NAMALWA (cell line): ENCODE measurements around the gene GGTLC1.
A peak's percentile ranks its signal among the peaks of the same experiment; 100 is the strongest.
"Not testable (repeated sequence)": the region's sequence is repeated elsewhere in the genome, so short reads cannot be mapped to it uniquely, and the experiment has no call there.

Source experiments
- DNase-seq: peaks from one replicate; pipeline ENCODE4 v3.0.0-alpha.2; 2015; ENCODE audit warnings: low spot score

The GGTLC1 gene

DNA sequence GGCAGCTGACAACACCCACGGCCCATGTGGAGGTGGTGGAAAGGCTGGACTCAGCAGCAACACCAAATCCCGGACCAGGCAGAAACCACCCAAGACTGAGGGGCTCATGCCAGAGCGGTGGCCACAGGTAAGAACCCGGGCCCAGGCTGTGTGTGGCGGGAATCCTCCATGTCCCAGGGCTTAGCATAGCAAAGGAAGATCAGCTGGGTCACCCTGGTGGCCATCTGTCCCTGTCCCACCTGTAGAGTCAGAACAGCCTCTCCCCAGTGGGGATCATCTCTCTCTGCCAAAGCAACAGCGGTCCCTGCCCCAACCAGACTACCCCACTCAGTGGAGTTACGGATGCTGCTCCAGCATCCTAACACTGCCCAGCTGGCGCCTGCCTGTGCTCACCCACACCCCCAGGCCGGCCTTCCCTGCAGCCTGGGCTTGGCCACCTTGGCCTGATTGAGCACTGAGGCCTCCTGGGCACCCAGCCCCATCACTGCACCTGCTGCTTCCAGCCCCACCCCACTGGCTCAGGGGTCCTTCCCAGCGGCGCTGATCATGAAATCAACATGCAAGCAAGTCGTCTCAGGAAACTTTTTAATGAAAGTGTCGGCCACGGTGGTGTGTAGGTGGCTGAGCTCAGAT is 5.5 kb upstream of the GGTLC1 start:
- DNase-seq = not testable (repeated sequence)

DNA sequence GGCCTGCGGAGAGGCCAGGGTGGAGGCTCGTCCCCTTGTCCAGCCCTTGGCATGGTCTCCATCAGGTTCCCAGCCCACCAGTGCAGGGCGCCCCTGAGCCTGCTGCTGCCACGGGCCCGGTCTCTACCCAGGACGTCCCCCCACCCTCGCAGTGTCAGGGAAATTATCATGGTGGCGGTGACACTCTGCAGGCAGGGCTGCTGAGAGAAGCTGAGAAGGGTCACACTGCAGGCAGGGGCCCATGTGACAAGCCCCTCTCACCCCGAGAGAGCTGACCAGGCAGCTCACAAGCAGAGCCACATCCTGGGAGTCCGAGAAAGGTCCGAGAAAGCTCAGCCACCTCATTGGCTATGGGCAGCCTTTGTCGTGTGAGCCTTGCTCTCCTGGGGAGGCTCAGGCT is 4.9 kb upstream of the GGTLC1 start:
- not testable (repeated sequence) for DNase-seq

DNA sequence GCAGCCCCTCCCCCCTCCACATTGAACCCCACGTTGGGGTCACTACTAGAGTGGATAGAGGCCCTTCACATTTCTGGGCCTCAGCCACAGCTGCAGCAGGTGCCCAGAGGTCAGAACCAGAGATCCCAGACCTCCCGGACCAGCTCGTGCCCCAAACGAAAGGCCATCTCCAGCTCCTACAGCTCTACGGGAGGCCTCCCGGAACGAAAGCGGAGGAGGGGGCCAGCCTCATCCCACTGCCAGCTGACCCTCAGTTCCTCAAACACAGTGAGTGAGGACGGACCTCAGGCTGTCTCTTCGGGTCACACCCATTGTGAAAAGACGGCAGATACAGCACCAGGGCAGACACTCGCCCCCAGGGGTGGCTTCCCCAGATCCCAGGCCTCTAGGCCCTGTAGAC is 1.7 kb upstream of the GGTLC1 start:
- not testable (repeated sequence) for DNase-seq

DNA sequence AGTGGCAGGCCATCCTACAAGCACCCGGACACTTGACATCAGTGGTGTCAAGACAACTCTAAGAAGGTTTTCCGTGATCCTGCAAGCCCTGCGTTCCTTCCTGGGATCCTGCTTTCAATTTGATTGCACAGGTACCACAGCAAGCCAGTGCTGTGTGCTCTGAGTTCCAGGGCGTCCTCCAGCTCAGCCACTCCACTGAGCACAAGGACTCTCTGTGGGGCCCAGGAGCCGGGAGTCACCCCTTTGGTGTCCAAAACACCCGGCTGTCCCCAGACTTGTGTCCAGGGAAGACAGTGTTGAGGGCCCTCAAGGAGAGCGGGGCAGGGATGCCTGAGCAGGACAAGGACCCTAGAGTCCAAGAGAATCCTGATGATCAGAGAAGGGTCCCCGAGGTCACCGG is 387 bp upstream of the GGTLC1 start:
- DNase-seq = not testable (repeated sequence)

DNA sequence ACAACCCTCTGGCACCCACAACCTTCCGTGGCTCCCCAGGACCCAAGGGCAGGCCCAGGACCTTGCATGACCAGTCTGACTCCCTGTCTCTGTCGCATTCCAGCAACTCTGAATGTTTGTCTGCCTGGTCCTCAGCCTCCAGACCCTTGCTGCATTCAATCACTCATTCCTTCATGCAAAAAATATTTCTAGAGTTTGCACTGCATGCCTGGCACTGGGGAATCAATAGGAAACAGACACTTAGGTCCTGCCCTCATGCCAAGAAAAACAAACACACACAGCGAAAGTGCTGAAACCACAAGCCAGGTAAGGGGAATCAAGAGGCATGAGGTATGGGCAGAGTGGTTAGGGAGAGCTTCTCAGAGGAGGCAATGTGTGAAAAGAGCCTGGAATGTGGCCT is 1.9 kb downstream of the GGTLC1 start:
- DNase-seq = not testable (repeated sequence)

DNA sequence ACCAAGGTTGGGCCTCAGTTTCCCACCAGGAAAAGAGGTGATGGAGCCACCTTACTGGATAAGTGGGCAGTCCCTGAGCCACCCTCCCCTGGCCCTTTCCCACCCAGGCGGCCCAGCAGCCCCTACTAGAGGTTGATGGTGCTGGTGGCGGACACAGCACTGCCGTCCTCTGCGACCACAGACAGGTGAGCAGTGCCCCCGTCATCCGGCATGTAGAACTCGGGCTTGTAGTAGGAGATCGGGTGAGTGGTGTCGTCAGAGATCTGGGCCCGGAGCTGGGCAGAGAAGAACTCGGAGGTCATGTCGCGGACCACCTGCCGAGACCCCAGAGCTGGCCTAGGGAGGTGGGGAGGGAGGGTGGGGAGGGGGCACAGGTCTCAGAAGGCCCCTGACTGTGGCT is 2.3 kb downstream of the GGTLC1 start:
- DNase-seq = not testable (repeated sequence)

DNA sequence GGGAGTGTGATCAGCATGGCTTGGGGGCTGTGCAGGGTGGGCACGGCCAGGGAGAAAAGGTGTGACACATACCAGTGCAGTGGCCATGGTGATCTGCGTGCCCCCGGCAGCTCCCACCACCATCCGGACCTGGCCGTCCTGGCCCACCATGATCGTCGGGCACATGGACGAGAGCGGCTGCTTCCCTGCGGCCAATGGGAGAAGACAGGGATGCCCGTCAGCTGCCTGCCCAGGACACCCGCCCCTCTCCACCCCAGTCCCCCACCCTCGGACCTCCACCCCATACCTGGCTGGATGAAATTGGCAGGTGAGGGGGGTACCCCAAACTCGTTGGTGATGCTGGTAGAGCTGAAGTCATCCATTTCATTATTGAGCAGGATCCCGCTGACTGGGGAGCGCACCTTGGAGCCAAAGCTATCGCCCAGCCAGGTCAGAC is 2.8 kb downstream of the GGTLC1 start:
- DNase-seq = not testable (repeated sequence)

DNA sequence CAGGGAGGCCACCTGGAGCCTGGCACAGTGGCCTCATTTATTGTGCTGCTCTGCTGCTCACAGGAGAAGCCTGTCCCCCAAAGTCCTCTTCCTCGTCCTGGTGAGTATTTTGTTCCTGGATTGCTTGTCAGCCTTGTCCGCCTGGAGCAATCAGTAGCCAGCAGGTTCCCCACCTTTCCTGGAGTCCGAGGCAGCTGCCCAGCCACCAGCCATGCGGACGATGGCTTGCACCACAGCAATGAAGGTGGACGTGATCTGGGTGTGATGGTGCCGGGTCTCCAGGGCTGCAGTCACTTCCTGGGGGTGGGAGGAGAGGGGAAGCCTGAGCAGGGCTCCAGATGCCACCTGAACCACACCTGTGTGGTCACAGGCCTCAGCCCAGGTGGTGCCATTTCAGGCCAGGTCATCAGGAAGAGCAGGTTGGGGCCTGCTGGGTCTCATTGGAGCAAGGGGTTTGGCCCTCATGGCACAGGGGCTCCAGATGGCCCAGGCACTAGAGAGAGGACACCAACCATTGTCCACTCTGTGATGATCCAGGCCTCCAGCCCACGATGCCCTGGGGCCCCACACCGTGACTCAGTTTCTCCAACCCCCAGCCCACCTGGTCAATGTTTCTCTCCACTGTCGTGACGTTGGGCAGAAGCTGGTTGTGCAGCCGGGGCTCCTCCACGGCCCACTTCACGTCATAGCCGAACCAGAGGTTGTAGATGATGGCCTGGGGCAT is 3.4 kb downstream of the GGTLC1 start:
- DNase-seq = not testable (repeated sequence)

DNA sequence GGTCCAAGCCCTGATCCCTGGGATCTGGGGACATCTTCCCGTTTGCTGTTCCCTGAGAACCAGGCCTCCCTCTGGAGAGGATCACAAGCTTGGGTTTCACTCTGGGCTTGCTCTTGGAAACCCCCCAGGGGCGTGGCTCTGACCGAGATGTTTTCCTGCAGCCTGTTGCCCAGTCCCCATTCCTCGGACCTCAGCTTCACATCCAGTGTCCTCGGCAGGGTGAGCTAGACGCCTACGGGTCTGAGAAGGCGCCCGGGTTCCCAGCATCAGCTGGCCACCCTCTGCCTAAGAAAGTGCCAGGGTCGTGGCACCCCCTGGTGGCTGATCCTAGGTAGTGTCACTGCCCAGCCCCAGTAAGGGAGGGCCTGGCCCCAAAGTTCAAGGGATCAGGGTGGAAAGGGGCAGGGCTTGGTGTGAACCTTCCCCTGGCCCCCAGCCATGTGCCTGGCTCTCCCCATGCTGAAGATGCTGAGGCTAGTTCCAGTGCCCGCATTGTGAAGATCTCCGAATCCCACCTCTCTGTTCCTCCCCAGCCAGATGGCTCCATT is 4.0 kb downstream of the GGTLC1 start:
- DNase-seq = not testable (repeated sequence)

DNA sequence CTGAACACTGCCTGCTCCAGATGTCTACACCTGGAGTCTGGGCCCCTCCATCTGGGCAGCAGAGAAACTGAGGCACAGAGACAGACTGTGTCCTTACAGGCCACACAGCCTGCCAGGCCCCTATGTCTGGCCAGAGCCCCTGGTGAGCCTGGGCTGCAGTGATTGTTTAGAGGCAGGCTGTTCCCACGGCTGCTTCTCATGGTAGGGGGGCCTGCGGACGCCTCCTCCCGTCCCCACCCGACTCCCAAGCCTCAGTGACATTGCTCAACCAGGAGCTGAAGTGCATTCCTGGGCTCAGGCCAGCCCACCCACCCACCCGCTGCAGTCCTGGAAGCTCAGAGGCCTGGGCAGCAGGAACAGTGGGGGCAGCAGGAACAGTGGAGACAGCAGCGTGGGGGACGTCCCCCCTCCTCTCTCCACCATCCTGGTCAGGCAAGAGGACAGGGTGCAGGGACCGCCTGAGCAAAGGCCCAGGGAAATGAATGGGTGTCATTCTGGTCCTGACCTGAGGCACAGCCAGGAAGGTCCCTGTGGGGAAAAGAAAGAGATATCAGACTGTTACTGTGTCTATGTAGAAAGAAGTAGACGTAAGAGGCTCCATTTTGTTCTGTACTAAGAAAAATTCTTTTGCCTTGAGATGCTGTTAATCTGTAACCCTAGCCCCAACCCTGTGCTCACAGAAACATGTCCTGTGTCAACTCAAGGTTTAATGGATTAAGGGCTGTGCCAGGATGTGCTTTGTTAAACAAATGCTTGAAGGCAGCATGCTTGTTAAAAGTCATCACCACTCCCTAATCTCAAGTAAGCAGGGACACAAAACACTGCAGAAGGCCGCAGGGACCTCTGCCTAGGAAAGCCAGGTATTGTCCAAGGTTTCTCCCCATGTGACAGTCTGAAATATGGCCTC is 6.2 kb downstream of the GGTLC1 start:
- DNase-seq = not testable (repeated sequence)

DNA sequence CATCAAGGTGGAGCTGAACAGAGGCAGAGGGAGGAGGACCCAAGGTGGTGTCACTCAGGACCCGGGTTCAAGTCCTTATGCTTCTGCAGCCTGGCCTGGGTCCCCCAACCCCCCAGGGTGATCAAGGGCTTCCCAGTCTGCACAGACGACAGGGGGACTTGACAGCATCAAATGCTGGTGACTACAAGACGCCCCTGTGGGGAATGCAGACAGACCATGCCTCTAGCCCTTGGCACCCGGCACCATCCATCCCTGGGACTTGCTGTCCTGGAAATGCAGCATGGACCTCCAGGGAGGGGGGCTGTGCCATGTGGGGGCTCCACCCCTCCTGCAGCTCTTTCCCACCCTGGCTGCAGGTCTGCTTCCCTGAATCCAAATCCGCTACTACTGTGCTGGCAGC is 7.1 kb downstream of the GGTLC1 start:
- DNase-seq = not testable (repeated sequence)

DNA sequence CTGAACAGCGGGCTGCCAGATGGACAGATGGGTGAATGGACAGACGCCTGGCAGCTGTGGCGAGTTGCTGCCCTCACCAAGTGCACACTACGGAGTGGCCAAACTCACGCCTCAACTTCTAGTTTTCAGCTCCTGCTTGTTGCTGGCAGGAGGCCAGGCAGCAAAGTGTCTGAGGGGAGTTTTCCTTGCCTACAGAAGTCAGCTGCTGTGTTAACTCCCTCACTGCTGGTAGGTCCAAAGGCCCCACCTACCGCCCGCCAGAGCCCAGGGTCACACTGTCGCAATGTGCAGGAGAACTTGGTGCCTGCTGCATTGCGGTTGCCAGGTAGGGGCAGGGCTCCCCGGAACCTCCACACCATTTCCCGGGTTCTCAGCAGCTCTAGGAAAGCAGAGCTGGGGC is 7.6 kb downstream of the GGTLC1 start:
- DNase-seq = not testable (repeated sequence)

DNA sequence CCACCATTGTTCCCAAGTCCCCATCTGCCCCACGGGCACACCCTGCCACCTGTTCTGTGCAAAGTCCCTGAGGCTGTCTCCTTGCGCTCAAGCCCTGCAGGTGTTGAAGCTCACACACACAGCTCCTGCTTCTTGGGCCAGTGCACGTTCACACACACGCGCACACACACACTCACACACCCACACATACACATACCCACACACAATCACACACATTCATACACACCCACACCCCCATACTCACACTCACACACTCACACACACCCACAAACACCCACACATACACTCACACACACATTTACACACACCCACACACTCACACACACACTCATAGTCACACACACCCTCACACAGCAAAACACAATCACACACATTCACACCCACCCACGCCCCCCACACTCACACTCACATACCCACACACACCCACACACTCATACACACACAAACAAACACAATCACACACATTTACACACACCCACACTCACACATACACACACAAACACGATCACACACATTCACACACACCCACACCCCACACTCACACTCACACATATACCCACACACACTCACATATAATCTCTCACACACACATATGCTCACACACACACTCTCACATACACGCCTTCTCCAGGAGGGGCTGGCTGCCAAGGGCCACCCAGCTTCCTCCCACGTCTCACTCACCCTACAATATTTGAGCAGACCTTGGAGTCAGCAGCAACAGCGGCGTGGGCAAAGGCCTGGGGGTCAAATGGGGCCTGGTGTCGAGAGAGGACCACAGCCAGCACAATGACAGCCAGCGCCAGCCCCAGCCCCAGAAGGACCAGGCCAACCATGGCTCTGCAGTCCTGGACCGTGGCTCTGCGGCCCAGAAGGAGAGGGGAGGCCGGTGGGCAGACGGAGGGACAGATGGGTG is 8.4 kb downstream of the GGTLC1 start:
- not testable (repeated sequence) for DNase-seq

DNA sequence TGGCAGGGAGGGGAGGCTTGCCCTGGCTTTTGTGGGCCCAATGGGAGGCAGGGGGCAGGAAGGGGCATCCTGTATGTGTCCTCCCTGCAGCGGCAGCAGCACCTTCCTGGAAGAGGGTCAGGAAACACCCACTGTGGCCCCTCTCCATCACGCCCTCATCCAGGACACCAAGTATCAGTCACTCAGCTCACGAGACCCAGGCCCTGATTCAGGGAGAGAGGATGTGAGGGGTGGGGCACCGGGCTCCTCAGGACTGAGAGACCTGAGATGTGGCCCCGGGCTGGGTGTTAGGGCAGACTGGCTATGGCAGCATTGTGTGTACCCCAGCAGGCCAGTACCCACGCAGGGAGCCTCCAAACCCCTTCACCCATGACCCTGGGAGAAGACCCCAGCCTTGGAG is 9.2 kb downstream of the GGTLC1 start:
- not testable (repeated sequence) for DNase-seq

DNA sequence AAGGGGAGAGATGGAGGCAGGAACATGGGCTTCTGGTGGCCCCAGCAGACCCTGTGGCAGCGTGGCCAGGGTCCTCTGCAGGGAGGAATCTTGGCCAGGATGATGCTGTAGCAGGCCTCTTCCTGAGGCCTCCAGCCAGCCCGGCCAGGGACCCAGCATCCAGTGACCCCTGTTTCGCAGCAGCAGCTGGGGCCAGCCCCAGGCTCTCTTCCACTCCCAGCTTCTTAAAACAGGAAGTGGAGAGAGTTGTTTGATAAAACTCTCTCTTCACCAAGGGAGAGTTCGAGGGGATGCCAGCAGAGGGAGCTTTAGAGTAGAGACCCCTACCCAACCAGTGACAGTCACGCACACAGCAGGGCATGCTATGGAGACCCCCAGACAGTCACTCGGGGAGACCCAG is 10.1 kb downstream of the GGTLC1 start:
- peak; percentile 43 for DNase-seq

DNA sequence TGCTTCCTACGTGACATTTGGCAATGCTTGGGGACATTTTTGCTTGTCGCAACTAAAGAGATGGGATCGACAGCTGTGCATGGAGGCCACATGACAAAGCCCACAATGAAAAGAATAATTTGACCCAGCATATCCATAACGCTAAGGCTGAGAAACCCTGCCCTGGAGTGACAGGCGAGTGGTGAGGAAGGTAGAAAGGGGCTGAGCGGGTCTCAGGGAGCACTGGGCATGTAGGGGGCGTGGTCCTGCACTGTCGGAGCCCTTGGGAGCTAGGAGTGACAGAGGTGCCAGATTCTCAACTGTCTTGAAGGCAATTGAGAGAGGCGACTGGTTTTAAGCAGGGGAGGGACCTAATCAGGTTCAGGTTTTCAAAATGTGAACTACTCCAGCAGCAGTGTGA is 13.6 kb downstream of the GGTLC1 start:
- no peak for DNase-seq

DNA sequence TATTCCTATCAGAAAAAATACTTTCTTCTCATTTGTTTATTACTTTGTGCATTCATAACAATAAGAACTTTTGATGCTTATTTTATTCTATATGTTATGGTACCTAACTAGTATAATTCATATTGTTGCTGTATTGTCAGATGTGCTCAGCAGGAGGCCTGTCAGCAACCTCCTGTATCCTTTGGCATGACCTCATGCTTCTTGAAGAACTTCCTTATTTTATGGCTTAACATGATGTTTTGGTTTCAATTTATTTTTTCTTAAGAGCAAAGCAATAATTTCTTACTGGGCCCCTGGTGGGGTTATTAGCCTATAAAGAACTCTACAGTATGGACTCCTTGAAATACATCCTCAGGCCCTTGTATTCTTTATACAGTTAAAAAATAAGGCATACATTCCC is 17.3 kb downstream of the GGTLC1 start:
- DNase-seq = peak; percentile 7

DNA sequence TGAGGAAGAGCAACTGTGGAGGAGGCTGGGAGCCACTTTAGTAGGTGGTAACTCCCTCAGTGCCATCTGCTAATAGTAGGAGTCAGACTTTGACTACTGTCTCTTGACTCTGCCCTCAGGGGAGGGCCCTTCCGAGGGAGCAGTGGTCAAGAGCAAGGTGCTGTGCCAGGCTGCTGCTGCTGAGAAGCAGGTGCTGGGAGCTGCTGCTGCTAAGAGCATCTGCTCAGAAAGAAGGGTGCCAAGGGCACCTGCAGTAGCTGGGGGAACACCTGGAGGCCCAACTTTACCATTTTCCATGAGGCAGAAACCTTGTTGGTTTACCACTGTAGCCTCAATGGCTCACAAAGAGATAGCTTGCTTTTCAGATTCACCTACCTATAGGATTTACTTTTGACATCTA is 18.5 kb downstream of the GGTLC1 start:
- DNase-seq = no peak

DNA sequence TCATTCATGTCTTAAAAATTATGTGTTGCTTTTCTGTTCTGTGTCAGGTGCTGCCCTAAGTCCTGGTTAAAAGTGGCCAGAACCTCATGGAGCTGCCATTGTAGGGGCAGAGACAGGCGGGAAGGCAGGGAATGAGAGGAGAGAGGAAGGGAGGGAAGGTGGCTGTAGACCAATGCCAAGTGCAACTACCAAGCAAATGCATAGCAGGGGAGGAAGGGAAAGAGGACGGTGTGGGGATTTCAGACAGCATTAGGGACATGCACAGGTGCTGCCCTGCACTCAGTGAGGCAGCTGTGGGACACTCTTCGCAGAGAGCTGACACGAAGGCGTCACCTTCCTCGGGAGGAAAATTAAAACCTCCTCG is 21.0 kb downstream of the GGTLC1 start:
- DNase-seq = no peak

DNA sequence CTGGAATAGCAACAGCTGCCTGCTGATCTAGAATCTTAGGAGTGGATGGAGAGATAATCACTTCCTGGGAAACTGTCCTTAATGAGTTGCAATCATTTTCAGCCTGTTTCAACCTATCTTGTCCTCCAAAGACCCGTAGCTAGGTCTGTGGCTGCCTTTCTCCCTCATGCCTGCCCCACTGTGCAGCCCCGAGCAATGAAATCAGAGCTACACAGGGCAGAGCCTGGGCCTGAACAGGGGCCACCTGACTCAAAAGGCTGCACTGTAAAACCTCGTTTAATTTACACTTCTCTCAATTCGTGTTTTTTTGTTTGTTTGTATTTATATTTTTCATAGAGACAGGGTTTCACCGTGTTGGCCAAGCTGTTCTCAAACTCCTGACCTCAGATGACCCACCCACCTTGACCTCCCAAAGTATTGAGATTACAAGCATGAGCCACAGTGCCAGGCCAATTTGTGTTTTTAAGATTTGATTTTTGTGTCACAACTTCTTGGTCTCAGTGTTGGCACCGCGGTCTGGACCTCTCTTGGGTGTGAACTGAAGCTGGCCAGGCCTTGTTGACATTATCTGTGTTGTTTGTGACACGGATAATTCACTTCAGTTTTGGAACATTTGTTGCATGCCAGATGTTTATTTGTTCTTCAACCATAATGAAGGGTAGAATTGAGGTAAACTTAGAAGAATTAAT is 21.5 kb downstream of the GGTLC1 start:
- DNase-seq = no peak

DNA sequence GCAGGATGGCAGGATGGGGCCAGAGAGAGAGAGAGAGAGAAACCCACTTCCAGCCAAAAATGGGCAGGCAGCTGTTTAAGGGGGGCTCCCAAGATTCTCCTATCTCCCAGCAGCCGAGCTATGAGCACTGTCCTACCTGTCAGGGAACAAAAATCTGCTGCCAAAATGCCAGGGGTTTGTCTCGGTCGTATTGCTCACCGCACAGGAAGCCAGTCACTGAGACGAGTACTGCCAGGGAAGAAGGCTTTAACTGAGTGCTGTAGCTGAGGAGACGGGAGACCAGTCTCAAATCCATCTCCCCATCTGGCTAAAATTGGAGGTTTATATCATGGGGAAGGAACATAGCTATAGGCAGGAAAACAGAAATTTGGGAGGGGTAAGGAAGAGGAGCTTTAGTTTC is 22.3 kb downstream of the GGTLC1 start:
- no peak for DNase-seq
